ENCODE results near the gene ZNF710.

GRCh38 chr15:90015294-90015693 is 14.2 kb downstream of the ZNF710 start:
- TF ChIP-seq CTCF (conservative IDR thresholded peaks at IDR 0.05; ENCODE audit: low read length) (no peak), EZH2phosphoT487 (IDR thresholded peaks at IDR 0.05; ENCODE audit: borderline replicate concordance, low read depth, low read length) (no peak)

Measured in OCI-LY7 (cell line).